Measurements from ENCODE around the gene PFKL.

The PFKL gene

GRCh38 chr21:44324106-44324853, 24.4 kb downstream of the PFKL start:
- Histone ChIP-seq H3K9me3 (ENCODE audit: control insufficient read depth in 2 of 2, low read length in 2 of 2) (no peaks in the 10 kb centered on the region), H3K36me3 (ENCODE audit: control insufficient read depth in 2 of 2, insufficient read depth in 2 of 2, low read length in 2 of 2) (peaks cover 0 to 17% of the 10 kb centered on the region in 2 donors), H3K9ac (ENCODE audit: low read length in 2 of 2) (no peak overlapping the region), H3K4me3 (ENCODE audit: low read length in 2 of 2) (no peak overlapping the region), H3K4me1 (ENCODE audit: control insufficient read depth, insufficient read depth, low read length) (no peaks in the 10 kb centered on the region), H3K27ac (ENCODE audit: low read length) (no peak overlapping the region), H3K27me3 (ENCODE audit: control insufficient read depth in 1 of 2, insufficient read depth in 2 of 2, low read length in 2 of 2) (no peaks in the 10 kb centered on the region)

DNA sequence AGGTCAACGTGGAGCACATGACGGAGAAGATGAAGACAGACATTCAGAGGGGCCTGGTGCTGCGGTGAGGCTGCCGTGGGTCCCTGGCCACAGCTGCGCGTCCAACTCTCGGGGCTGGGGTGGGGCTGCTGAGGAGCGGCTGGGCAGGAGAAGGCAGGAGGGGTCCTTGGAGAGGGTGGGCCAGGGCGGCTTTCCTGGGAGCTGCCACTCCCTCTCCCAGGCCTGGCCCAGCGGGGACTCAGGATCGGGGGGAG, 24.9 kb downstream of the PFKL start:
- no peak overlapping the region for H3K4me3 ChIP-seq (ENCODE audit: low read length in 2 of 2)
- H3K4me1 ChIP-seq (ENCODE audit: control insufficient read depth, insufficient read depth, low read length): no peaks in the 10 kb centered on the region
- no peaks in the 10 kb centered on the region for H3K9me3 ChIP-seq (ENCODE audit: control insufficient read depth in 2 of 2, low read length in 2 of 2)
- no peaks in the 10 kb centered on the region for H3K27me3 ChIP-seq (ENCODE audit: control insufficient read depth in 1 of 2, insufficient read depth in 2 of 2, low read length in 2 of 2)
- H3K9ac ChIP-seq (ENCODE audit: low read length in 2 of 2): no peak overlapping the region
- no peak overlapping the region for H3K27ac ChIP-seq (ENCODE audit: low read length)
- peaks cover 0 to 16% of the 10 kb centered on the region in 2 donors for H3K36me3 ChIP-seq (ENCODE audit: control insufficient read depth in 2 of 2, insufficient read depth in 2 of 2, low read length in 2 of 2)

DNA sequence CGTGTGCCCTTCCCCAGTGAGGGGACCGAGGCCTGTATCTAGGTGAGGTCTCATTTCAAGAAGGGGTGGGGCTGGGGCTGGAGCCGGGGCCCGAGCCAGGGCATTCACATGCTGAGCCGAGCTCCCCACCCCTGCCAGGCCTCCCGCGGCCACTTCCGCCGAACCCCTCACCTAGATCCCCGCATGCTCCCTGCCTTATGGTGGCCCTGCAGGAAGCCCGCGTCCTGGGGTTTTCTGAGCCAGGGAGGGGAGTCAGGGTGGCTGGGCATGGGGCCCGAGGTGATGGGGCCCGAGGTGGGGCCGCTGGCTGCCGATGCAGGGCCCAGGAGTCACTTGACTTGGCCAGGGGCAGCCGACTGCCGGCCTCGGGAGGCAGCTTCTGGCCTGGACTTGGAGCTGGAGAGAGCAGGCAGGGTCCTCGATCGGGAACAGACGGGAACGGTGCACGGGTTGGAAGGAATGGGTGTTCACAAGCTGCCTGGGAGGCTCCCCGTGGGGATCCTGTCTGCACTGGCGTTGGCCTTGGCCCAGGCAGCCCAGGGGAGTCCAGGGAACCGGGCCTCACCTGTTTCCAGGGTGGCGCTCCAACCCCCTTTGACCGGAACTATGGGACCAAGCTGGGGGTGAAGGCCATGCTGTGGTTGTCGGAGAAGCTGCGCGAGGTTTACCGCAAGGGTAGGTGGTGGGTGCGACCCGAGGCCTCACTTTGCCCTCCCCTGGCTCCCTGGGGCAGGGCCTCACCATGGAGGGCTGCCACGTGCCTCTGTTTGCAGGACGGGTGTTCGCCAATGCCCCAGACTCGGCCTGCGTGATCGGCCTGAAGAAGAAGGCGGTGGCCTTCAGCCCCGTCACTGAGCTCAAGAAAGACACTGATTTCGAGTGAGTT, 25.8 kb downstream of the PFKL start:
- Histone ChIP-seq H3K36me3 (ENCODE audit: control insufficient read depth in 2 of 2, insufficient read depth in 2 of 2, low read length in 2 of 2) (peaks cover 0 to 16% of the 10 kb centered on the region in 2 donors), H3K4me3 (ENCODE audit: low read length in 2 of 2) (no peak overlapping the region), H3K9me3 (ENCODE audit: control insufficient read depth in 2 of 2, low read length in 2 of 2) (no peaks in the 10 kb centered on the region), H3K4me1 (ENCODE audit: control insufficient read depth, insufficient read depth, low read length) (no peaks in the 10 kb centered on the region), H3K9ac (ENCODE audit: low read length in 2 of 2) (no peak overlapping the region), H3K27me3 (ENCODE audit: control insufficient read depth in 1 of 2, insufficient read depth in 2 of 2, low read length in 2 of 2) (no peaks in the 10 kb centered on the region), H3K27ac (ENCODE audit: low read length) (no peak overlapping the region)

DNA sequence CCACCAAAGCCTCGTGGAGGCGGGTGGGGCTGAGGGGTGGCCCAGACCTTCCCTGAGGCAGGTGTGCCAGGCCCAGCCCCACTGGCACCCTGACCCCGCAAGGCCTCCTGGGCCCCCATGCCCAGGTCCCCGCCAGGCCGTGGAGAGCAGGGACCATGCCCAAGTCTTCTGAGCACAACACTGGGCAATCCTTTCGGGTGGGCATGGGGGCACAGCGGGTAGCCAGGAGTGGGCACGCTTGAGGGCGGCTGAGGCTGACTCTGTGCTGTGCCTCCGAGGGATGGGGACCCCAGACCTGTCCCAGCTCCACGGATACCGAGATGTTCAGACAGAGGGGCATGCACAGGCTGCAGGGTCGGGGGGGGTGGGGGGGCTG, 26.4 kb downstream of the PFKL start:
- Histone ChIP-seq H3K4me3 (ENCODE audit: low read length in 2 of 2) (no peak overlapping the region), H3K27me3 (ENCODE audit: control insufficient read depth in 1 of 2, insufficient read depth in 2 of 2, low read length in 2 of 2) (no peaks in the 10 kb centered on the region), H3K4me1 (ENCODE audit: control insufficient read depth, insufficient read depth, low read length) (no peaks in the 10 kb centered on the region), H3K9ac (ENCODE audit: low read length in 2 of 2) (no peak overlapping the region), H3K27ac (ENCODE audit: low read length) (no peak overlapping the region), H3K36me3 (ENCODE audit: control insufficient read depth in 2 of 2, insufficient read depth in 2 of 2, low read length in 2 of 2) (peaks cover 0 to 16% of the 10 kb centered on the region in 2 donors), H3K9me3 (ENCODE audit: control insufficient read depth in 2 of 2, low read length in 2 of 2) (no peaks in the 10 kb centered on the region)

- H3K9me3 ChIP-seq (ENCODE audit: control insufficient read depth in 2 of 2, low read length in 2 of 2): no peaks in the 10 kb centered on the region
- H3K9ac ChIP-seq (ENCODE audit: low read length in 2 of 2): no peak overlapping the region
- H3K4me3 ChIP-seq (ENCODE audit: low read length in 2 of 2): no peak overlapping the region
- H3K27ac ChIP-seq (ENCODE audit: low read length): no peak overlapping the region
- H3K4me1 ChIP-seq (ENCODE audit: control insufficient read depth, insufficient read depth, low read length): no peaks in the 10 kb centered on the region
- H3K27me3 ChIP-seq (ENCODE audit: control insufficient read depth in 1 of 2, insufficient read depth in 2 of 2, low read length in 2 of 2): no peaks in the 10 kb centered on the region
- H3K36me3 ChIP-seq (ENCODE audit: control insufficient read depth in 2 of 2, insufficient read depth in 2 of 2, low read length in 2 of 2): peaks cover 0 to 16% of the 10 kb centered on the region in 2 donors
These were observed 27.1 kb downstream of the PFKL start for GRCh38 chr21:44326716-44327602.

- no peaks in the 10 kb centered on the region for H3K27me3 ChIP-seq (ENCODE audit: control insufficient read depth in 1 of 2, insufficient read depth in 2 of 2, low read length in 2 of 2)
- peaks cover 2 to 12% of the 10 kb centered on the region in 2 donors for H3K36me3 ChIP-seq (ENCODE audit: control insufficient read depth in 2 of 2, insufficient read depth in 2 of 2, low read length in 2 of 2)
- H3K27ac ChIP-seq (ENCODE audit: low read length): no peak overlapping the region
- no peak overlapping the region for H3K9ac ChIP-seq (ENCODE audit: low read length in 2 of 2)
- H3K9me3 ChIP-seq (ENCODE audit: control insufficient read depth in 2 of 2, low read length in 2 of 2): no peaks in the 10 kb centered on the region
- no peak overlapping the region for H3K4me3 ChIP-seq (ENCODE audit: low read length in 2 of 2)
- no peaks in the 10 kb centered on the region for H3K4me1 ChIP-seq (ENCODE audit: control insufficient read depth, insufficient read depth, low read length)
These were observed 27.7 kb downstream of the PFKL start for GRCh38 chr21:44327603-44327974.

GRCh38 chr21:44328242-44328895, 28.5 kb downstream of the PFKL start:
- Histone ChIP-seq H3K9ac (ENCODE audit: low read length in 2 of 2) (no peak overlapping the region), H3K27me3 (ENCODE audit: control insufficient read depth in 1 of 2, insufficient read depth in 2 of 2, low read length in 2 of 2) (no peaks in the 10 kb centered on the region), H3K4me1 (ENCODE audit: control insufficient read depth, insufficient read depth, low read length) (no peaks in the 10 kb centered on the region), H3K36me3 (ENCODE audit: control insufficient read depth in 2 of 2, insufficient read depth in 2 of 2, low read length in 2 of 2) (peaks cover 3 to 12% of the 10 kb centered on the region in 2 donors), H3K9me3 (ENCODE audit: control insufficient read depth in 2 of 2, low read length in 2 of 2) (no peaks in the 10 kb centered on the region), H3K27ac (ENCODE audit: low read length) (no peak overlapping the region), H3K4me3 (ENCODE audit: low read length in 2 of 2) (no peak overlapping the region)

DNA sequence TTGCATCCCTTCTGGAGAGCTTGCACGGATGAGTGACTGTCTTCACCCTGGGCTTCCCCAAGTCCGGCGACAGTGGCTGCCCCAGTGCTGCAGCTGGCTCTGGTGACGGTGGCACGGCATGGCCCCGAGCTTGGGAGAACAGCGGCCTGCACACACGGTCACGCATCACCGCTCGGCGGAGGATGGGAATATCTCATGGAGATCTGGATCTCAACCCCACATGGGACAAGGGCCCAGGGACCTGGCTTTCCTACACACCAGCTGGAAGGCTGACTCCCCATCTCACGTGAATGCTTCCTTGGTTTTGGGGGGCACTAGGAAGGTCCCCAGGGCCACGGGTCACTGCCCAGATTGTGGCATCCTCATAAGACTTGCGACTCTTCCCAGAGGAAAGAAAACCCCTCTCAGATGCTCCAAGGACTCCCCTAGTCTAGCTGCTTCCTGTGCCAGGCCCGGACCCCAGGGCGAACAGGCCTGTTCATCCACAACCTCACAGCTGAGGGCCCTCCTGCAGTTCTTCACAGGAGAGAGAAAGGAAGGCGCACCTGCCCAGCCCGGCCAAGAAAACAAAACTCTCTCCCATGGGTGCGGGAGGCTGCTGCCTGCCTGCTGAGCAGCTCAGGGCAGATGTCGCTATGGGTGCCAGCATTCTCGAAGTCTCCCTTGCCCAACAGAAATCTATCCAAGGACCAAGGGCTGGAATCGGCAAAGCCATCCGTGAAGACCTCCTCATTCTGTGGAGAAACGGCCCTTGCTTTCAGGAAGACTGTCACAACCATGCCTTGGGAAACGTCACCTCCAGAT, 29.4 kb downstream of the PFKL start:
- Histone ChIP-seq H3K27me3 (ENCODE audit: control insufficient read depth in 1 of 2, insufficient read depth in 2 of 2, low read length in 2 of 2) (no peaks in the 10 kb centered on the region), H3K9me3 (ENCODE audit: control insufficient read depth in 2 of 2, low read length in 2 of 2) (no peaks in the 10 kb centered on the region), H3K4me1 (ENCODE audit: control insufficient read depth, insufficient read depth, low read length) (no peaks in the 10 kb centered on the region), H3K36me3 (ENCODE audit: control insufficient read depth in 2 of 2, insufficient read depth in 2 of 2, low read length in 2 of 2) (peaks cover 3 to 9% of the 10 kb centered on the region in 2 donors), H3K27ac (ENCODE audit: low read length) (no peak overlapping the region), H3K9ac (ENCODE audit: low read length in 2 of 2) (no peak overlapping the region), H3K4me3 (ENCODE audit: low read length in 2 of 2) (no peak overlapping the region)

DNA sequence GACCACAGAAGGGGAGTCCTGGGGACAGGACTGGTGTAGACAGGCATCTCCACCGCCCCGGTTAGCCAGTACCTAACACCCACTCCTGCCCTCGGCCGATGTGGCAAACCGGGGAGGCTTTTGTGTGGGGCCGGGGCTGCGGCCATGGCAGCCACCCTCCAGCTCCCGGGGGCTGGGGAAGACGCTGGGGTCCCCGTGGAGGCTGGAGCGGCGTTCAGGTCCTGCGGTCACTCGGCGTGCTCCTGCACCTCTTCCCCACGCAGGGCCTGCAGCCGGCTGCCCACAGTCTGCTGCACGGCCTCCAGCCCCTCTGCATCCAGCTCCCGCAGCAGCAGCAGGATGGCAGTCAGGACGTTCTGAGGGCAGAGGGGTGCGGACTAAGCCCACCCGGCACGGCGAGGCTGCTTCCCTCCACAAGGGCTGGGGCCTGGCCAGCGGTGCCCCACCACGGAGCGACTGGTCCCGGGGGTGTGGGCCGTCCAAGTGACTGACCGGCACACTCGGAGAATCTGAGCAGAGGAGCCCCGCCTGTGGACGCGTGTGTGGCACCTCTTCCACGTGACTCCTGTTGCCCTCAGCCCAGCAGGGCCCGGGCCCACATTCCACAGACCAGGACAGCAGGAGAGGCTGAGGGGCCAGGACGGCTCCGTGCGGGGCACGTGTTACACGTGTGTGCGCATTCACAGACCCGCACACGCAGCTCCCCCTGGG, 30.3 kb downstream of the PFKL start:
- Histone ChIP-seq H3K9ac (ENCODE audit: low read length in 2 of 2) (no peak overlapping the region), H3K9me3 (ENCODE audit: control insufficient read depth in 2 of 2, low read length in 2 of 2) (no peaks in the 10 kb centered on the region), H3K27me3 (ENCODE audit: control insufficient read depth in 1 of 2, insufficient read depth in 2 of 2, low read length in 2 of 2) (no peaks in the 10 kb centered on the region), H3K4me1 (ENCODE audit: control insufficient read depth, insufficient read depth, low read length) (no peaks in the 10 kb centered on the region), H3K36me3 (ENCODE audit: control insufficient read depth in 2 of 2, insufficient read depth in 2 of 2, low read length in 2 of 2) (peaks cover 3 to 4% of the 10 kb centered on the region in 2 donors), H3K27ac (ENCODE audit: low read length) (no peak overlapping the region), H3K4me3 (ENCODE audit: low read length in 2 of 2) (no peak overlapping the region)

Data from stomach smooth muscle (tissue), 2 donors.